PC-3 (cell line): ENCODE results near the gene CPN2. TPM values are rescaled to one million over a fixed set of nuclear protein-coding genes. Genes with fewer than 3 reads are reported as not detected.

Source experiments
- ATAC-seq: fragments of 200-7000 bp; cut with Tn5 transposase; 2 replicates; pipeline ENCODE4 v1.9.1; 2020; ENCODE audit warnings: mild to moderate bottlenecking, moderate library complexity
- BruUV-seq: library from RNA; stranded (reverse); fragments of 400-500 nt; replicated peaks from 2 replicates; lab custom pipeline; 2021; lab: Mats Ljungman, UMichigan
- CTCF ChIA-PET: fragments of 300-600 bp; sonication (Branson Sonifier 250); formaldehyde crosslinking; loops from one replicate; lab custom pipeline; 2022; ENCODE audit warnings: antibody characterized with exemption; lab: Charles Lee
- POLR2A ChIA-PET: fragments of 300-600 bp; sonication (Branson Sonifier 250); formaldehyde crosslinking; loops from one replicate; lab custom pipeline; 2022; ENCODE audit warnings: antibody characterized with exemption; ENCODE audit not compliant: unreplicated experiment; lab: Charles Lee
- DNase-seq: peaks from one replicate; pipeline ENCODE4 v3.0.0-alpha.2; 2015
- H2AFZ ChIP-seq: fragments of 300-600 bp; sonication (generic); 2 replicates; pipeline ENCODE4 v1.6.0; 2016; ENCODE audit warnings: antibody characterized with exemption, low read length
- H3F3A ChIP-seq: fragments of 300-600 bp; sonication (generic); one replicate; pipeline ENCODE4 v1.6.0; 2017; ENCODE audit warnings: antibody characterized with exemption, low read length, control low read depth, mild to moderate bottlenecking; ENCODE audit not compliant: unreplicated experiment
- H3K27ac ChIP-seq: fragments of 300-600 bp; sonication (generic); 2 replicates; pipeline ENCODE4 v1.5.1; 2016; ENCODE audit warnings: mild to moderate bottlenecking, low read length
- H3K27me3 ChIP-seq: fragments of 300-600 bp; sonication (generic); 2 replicates; pipeline ENCODE4 v1.6.1; 2016; ENCODE audit warnings: low read length, mixed read lengths
- H3K36me3 ChIP-seq: fragments of 300-600 bp; sonication (generic); 2 replicates; pipeline ENCODE4 v1.6.1; 2016; ENCODE audit warnings: low read depth, mixed run types, low read length, mixed read lengths
- H3K4me1 ChIP-seq: fragments of 300-600 bp; sonication (generic); 2 replicates; pipeline ENCODE4 v1.5.1; 2016; ENCODE audit warnings: low read length; ENCODE audit not compliant: insufficient read depth
- H3K4me2 ChIP-seq: fragments of 300-600 bp; sonication (generic); 2 replicates; pipeline ENCODE4 v1.6.0; 2016; ENCODE audit warnings: low read length
- H3K4me3 ChIP-seq: fragments of 300-600 bp; sonication (generic); 2 replicates; pipeline ENCODE4 v1.5.1; 2016; ENCODE audit warnings: mild to moderate bottlenecking, low read length, mixed read lengths
- H3K79me2 ChIP-seq: fragments of 300-600 bp; sonication (generic); 2 replicates; pipeline ENCODE4 v1.6.1; 2017; ENCODE audit warnings: low read length, mixed read lengths
- H3K9ac ChIP-seq: fragments of 300-600 bp; sonication (generic); 2 replicates; pipeline ENCODE4 v1.6.0; 2016; ENCODE audit warnings: mild to moderate bottlenecking, low read length
- H3K9me2 ChIP-seq: fragments of 300-600 bp; sonication (generic); replicated peaks from 2 replicates; pipeline ENCODE4 v1.6.1; 2016; ENCODE audit warnings: mixed run types, low read length, mixed read lengths
- H3K9me3 ChIP-seq: fragments of 300-600 bp; sonication (generic); 2 replicates; pipeline ENCODE4 v1.6.1; 2016; ENCODE audit warnings: low read length, mixed read lengths
- H4K20me1 ChIP-seq: fragments of 300-600 bp; sonication (generic); 2 replicates; pipeline ENCODE4 v1.6.1; 2016; ENCODE audit warnings: low read length, mixed read lengths
- CTCF ChIP-seq: fragments of 300-600 bp; sonication (generic); conservative IDR thresholded peaks from 2 replicates; pipeline ENCODE4 v1.5.1; 2017; ENCODE audit warnings: antibody characterized with exemption, low read depth, mild to moderate bottlenecking, low read length
- EZH2 ChIP-seq: fragments of 300-600 bp; sonication (generic); IDR thresholded peaks from one replicate; pipeline ENCODE4 v1.6.1; 2017; ENCODE audit warnings: antibody characterized with exemption, mild to moderate bottlenecking, low read length; ENCODE audit not compliant: unreplicated experiment
- EZH2phosphoT487 ChIP-seq: fragments of 300-600 bp; sonication (generic); IDR thresholded peaks from 2 replicates; pipeline ENCODE4 v1.6.1; 2018; ENCODE audit warnings: mild to moderate bottlenecking, antibody characterized with exemption, low read length, borderline replicate concordance
- intact Hi-C: fragments of 100-400 bp; cut with micrococcal nuclease; formaldehyde crosslinking; loops from 2 replicates; pipeline ENCODE4 v1.9.0; 2023
- total RNA-seq: library from RNA; depleted of rRNA; stranded (reverse); fragments of >200 nt; gene quantifications from 2 replicates; pipeline ENCODE4 v1.2.3, GENCODE V29; 2014

The CPN2 gene
- total RNA-seq, 1 experiment from 2014 or later: 0.07 TPM

DNA sequence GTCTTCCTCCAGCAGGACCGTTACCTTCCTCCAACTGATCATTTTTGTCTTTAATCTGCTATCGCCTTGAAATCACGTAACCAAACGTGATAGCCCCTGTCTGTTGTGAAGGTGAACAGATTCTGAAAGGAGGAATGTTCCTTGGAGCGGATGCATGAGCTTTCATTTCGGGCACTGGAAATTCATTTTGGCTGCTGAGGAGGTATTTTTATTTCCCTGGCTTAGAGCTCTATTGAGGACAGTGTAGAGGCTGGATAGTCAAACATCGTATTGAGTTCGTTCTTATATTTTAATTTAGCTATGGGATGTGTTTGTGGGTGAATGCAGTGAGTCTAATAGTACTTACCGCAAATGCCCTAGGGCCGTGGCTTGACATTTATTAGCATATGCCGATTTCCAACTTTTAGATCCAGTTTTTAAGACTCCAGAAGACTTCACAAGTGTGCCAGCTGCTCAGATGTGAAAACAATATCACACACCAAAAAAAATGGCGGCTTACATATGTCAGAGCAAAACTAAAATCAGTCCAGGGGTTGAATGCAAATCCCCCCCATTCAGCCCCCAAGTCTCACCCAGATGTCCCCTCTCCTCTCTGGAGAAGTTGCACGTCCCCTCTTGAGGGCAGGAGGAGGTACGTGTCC lies 22.1 kb downstream of the CPN2 start:
- no peak for ATAC-seq
- ChIA-PET CTCF (no interaction called here), POLR2A (interaction anchor here (0.6 kb wide), 1 partner anchor 53 kb away, joined by 5 read pairs; no protein-coding TSS in a partner anchor)
- Histone ChIP-seq H3F3A (peaks cover 10% of the 10 kb centered on the region), H3K27me3 (no peaks in the 10 kb centered on the region), H2AFZ (no peak overlapping the region), H3K79me2 (no peaks in the 10 kb centered on the region), H3K4me2 (no peak overlapping the region), H3K9me2 (no peaks in the 10 kb centered on the region), H3K36me3 (no peaks in the 10 kb centered on the region), H3K27ac (no peak overlapping the region), H3K9me3 (no peaks in the 10 kb centered on the region), H3K9ac (no peak overlapping the region), H3K4me3 (no peak overlapping the region), H3K4me1 (peaks cover 45% of the 10 kb centered on the region), H4K20me1 (no peaks in the 10 kb centered on the region)
- DNase-seq: no peak
- BruUV-seq: no TSS peak
- TF ChIP-seq EZH2phosphoT487: no peak
- intact Hi-C loops: no loop called here

- peak; percentile 71 for DNase-seq
- no peak for ATAC-seq
- Histone ChIP-seq H3F3A (peaks cover 10% of the 10 kb centered on the region), H2AFZ (no peak overlapping the region), H3K4me2 (no peak overlapping the region), H3K4me1 (peaks cover 46% of the 10 kb centered on the region), H3K9me2 (no peaks in the 10 kb centered on the region), H4K20me1 (no peaks in the 10 kb centered on the region), H3K79me2 (no peaks in the 10 kb centered on the region), H3K36me3 (no peaks in the 10 kb centered on the region), H3K27ac (no peak overlapping the region), H3K9me3 (no peaks in the 10 kb centered on the region), H3K9ac (no peak overlapping the region), H3K27me3 (no peaks in the 10 kb centered on the region), H3K4me3 (no peak overlapping the region)
- BruUV-seq: no TSS peak
- no peak for TF ChIP-seq CTCF
- no peak for TF ChIP-seq EZH2phosphoT487
- no peak for TF ChIP-seq EZH2
- ChIA-PET CTCF (no interaction called here), POLR2A (no interaction called here)
- intact Hi-C loops: no loop called here
Measured at GRCh38 chr3:194328053-194328657, 23.0 kb downstream of the CPN2 start.

- Histone ChIP-seq H3K9me3 (no peaks in the 10 kb centered on the region), H3K27ac (no peak overlapping the region), H3K36me3 (no peaks in the 10 kb centered on the region), H2AFZ (no peak overlapping the region), H3K27me3 (no peaks in the 10 kb centered on the region), H3K9ac (no peak overlapping the region), H3K4me2 (no peak overlapping the region), H3K4me3 (no peak overlapping the region), H3K79me2 (peaks cover 1% of the 10 kb centered on the region), H3K4me1 (peaks cover 43% of the 10 kb centered on the region), H3K9me2 (no peaks in the 10 kb centered on the region), H4K20me1 (no peaks in the 10 kb centered on the region), H3F3A (peaks cover 12% of the 10 kb centered on the region)
- TF ChIP-seq EZH2 (no peak), EZH2phosphoT487 (no peak), CTCF (no peak)
- ATAC-seq: no peak
- DNase-seq: no peak
- intact Hi-C loops: no loop called here
- CTCF ChIA-PET: no interaction called here
- POLR2A ChIA-PET: no interaction called here
- no TSS peak for BruUV-seq
Measured at GRCh38 chr3:194327218-194328052, 23.7 kb downstream of the CPN2 start.
